ENCODE measurements around the gene SH3PXD2A.

Gene SH3PXD2A

GRCh38 chr10:103806395-103807187 is 48.8 kb downstream of the SH3PXD2A start:
- DNase-seq = no peak

- DNase-seq = no peak
These were observed 49.6 kb downstream of the SH3PXD2A start for GRCh38 chr10:103805781-103806180.

- no peak for DNase-seq
These were observed 50.5 kb downstream of the SH3PXD2A start for GRCh38 chr10:103804871-103805270.

- no peak for DNase-seq
These were observed 51.4 kb downstream of the SH3PXD2A start for GRCh38 chr10:103803941-103804340.

- DNase-seq = no peak
These were observed 52.6 kb downstream of the SH3PXD2A start for GRCh38 chr10:103802637-103803353.

GRCh38 chr10:103802081-103802480 is 53.3 kb downstream of the SH3PXD2A start:
- DNase-seq = no peak

GRCh38 chr10:103800789-103801540 is 54.4 kb downstream of the SH3PXD2A start:
- DNase-seq = peak; percentile 50

- no peak for DNase-seq
These were observed 55.3 kb downstream of the SH3PXD2A start for GRCh38 chr10:103800089-103800488.

GRCh38 chr10:103799341-103799740 is 56.0 kb downstream of the SH3PXD2A start:
- no peak for DNase-seq

GRCh38 chr10:103798511-103798910 is 56.9 kb downstream of the SH3PXD2A start:
- no peak for DNase-seq

- no peak for DNase-seq
These were observed 57.5 kb downstream of the SH3PXD2A start for GRCh38 chr10:103797857-103798256.

- no peak for DNase-seq
These were observed 59.6 kb downstream of the SH3PXD2A start for GRCh38 chr10:103795634-103796270.

GRCh38 chr10:103794996-103795395 is 60.4 kb downstream of the SH3PXD2A start:
- no peak for DNase-seq

- DNase-seq = no peak
These were observed 61.2 kb downstream of the SH3PXD2A start for GRCh38 chr10:103793920-103794883.

GRCh38 chr10:103793429-103793828 is 61.9 kb downstream of the SH3PXD2A start:
- DNase-seq = no peak

- no peak for DNase-seq
These were observed 62.8 kb downstream of the SH3PXD2A start for GRCh38 chr10:103792547-103792946.

- no peak for DNase-seq
These were observed 63.5 kb downstream of the SH3PXD2A start for GRCh38 chr10:103791858-103792257.

- no peak for DNase-seq
These were observed 64.1 kb downstream of the SH3PXD2A start for GRCh38 chr10:103791291-103791690.

- no peak for DNase-seq
These were observed 64.8 kb downstream of the SH3PXD2A start for GRCh38 chr10:103790580-103790979.

GRCh38 chr10:103789771-103790201 is 65.6 kb downstream of the SH3PXD2A start:
- DNase-seq = no peak

GRCh38 chr10:103789161-103789560 is 66.2 kb downstream of the SH3PXD2A start:
- DNase-seq = no peak

- no peak for DNase-seq
These were observed 68.0 kb downstream of the SH3PXD2A start for GRCh38 chr10:103787331-103787730.

Measured in NK-92 treated with Interleukin-12 subunit alpha and Interleukin-12 subunit beta, amount 100 ng/mL, for 24 hours (cell line).